Neural cell (in vitro differentiated cells): ENCODE results near the gene CBX8.
A peak's percentile ranks its signal among the peaks of the same experiment; 100 is the strongest.

Source experiments
- CTCF ChIP-seq: fragments of 450-650 bp; IDR thresholded peaks from 2 replicates; pipeline ENCODE4 v1.5.1; 2014; ENCODE audit warnings: antibody characterized with exemption, mild to moderate bottlenecking, moderate library complexity; ENCODE audit not compliant: poor library complexity, severe bottlenecking
- POLR2AphosphoS5 ChIP-seq: IDR thresholded peaks from 2 replicates; pipeline ENCODE4 v1.6.1; 2012
- RAD21 ChIP-seq: fragments of 450-650 bp; conservative IDR thresholded peaks from 2 replicates; pipeline ENCODE4 v1.6.1; 2014; ENCODE audit warnings: antibody characterized with exemption, mild to moderate bottlenecking, moderate library complexity
- SMC3 ChIP-seq: fragments of 450-650 bp; conservative IDR thresholded peaks from 2 replicates; pipeline ENCODE4 v1.6.1; 2014; ENCODE audit warnings: antibody characterized with exemption, mild to moderate bottlenecking, moderate library complexity; ENCODE audit not compliant: poor library complexity
- TAF1 ChIP-seq: IDR thresholded peaks from 2 replicates; pipeline ENCODE4 v1.6.1; 2012; ENCODE audit warnings: low read depth

- TF ChIP-seq POLR2AphosphoS5 (peak; percentile 67), SMC3 (no peak), RAD21 (no peak), CTCF (no peak), TAF1 (no peak)
These were observed 46.6 kb upstream of the CBX8 start for GRCh38 chr17:79843474-79843815.
